GM13977 (cell line): ENCODE measurements around the gene TGFB2.

Experiments
- DNase-seq: peaks from one replicate; pipeline ENCODE4 v3.0.0; 2012; ENCODE audit warnings: low spot score
- in situ Hi-C: fragments of 300-500 bp; cut with MboI; formaldehyde crosslinking; loops from one replicate; pipeline ENCODE4 v1.12.0; 2022; ENCODE audit warnings: low sequenced_read_pairs, low pct_unique_long_range_greater_than_20kb, mixed read lengths, inconsistent platforms; ENCODE audit not compliant: unreplicated experiment
- TF ChIP-seq, protein P1 (sequence below): IDR thresholded peaks from 2 replicates; pipeline ENCODE4 v1.5.1; 2012; ENCODE audit warnings: mild to moderate bottlenecking, control low read depth; ENCODE audit not compliant: insufficient read depth; ENCODE audit errors: extremely low read depth, missing control alignments

TGFB2 gene

DNA sequence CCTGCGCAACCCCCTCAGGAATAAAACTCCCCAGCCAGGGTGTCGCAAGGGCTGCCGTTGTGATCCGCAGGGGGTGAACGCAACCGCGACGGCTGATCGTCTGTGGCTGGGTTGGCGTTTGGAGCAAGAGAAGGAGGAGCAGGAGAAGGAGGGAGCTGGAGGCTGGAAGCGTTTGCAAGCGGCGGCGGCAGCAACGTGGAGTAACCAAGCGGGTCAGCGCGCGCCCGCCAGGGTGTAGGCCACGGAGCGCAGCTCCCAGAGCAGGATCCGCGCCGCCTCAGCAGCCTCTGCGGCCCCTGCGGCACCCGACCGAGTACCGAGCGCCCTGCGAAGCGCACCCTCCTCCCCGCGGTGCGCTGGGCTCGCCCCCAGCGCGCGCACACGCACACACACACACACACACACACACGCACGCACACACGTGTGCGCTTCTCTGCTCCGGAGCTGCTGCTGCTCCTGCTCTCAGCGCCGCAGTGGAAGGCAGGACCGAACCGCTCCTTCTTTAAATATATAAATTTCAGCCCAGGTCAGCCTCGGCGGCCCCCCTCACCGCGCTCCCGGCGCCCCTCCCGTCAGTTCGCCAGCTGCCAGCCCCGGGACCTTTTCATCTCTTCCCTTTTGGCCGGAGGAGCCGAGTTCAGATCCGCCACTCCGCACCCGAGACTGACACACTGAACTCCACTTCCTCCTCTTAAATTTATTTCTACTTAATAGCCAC is 696 bp downstream of the TGFB2 start:
- DNase-seq, result peak; percentile 50
- TF ChIP-seq, protein P1, sequence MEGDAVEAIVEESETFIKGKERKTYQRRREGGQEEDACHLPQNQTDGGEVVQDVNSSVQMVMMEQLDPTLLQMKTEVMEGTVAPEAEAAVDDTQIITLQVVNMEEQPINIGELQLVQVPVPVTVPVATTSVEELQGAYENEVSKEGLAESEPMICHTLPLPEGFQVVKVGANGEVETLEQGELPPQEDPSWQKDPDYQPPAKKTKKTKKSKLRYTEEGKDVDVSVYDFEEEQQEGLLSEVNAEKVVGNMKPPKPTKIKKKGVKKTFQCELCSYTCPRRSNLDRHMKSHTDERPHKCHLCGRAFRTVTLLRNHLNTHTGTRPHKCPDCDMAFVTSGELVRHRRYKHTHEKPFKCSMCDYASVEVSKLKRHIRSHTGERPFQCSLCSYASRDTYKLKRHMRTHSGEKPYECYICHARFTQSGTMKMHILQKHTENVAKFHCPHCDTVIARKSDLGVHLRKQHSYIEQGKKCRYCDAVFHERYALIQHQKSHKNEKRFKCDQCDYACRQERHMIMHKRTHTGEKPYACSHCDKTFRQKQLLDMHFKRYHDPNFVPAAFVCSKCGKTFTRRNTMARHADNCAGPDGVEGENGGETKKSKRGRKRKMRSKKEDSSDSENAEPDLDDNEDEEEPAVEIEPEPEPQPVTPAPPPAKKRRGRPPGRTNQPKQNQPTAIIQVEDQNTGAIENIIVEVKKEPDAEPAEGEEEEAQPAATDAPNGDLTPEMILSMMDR, result no peak
- in situ Hi-C loops, result loop anchor here (25.0 kb wide), 3 partner anchors 841 to 1466 kb away; no protein-coding TSS in a partner anchor

DNA sequence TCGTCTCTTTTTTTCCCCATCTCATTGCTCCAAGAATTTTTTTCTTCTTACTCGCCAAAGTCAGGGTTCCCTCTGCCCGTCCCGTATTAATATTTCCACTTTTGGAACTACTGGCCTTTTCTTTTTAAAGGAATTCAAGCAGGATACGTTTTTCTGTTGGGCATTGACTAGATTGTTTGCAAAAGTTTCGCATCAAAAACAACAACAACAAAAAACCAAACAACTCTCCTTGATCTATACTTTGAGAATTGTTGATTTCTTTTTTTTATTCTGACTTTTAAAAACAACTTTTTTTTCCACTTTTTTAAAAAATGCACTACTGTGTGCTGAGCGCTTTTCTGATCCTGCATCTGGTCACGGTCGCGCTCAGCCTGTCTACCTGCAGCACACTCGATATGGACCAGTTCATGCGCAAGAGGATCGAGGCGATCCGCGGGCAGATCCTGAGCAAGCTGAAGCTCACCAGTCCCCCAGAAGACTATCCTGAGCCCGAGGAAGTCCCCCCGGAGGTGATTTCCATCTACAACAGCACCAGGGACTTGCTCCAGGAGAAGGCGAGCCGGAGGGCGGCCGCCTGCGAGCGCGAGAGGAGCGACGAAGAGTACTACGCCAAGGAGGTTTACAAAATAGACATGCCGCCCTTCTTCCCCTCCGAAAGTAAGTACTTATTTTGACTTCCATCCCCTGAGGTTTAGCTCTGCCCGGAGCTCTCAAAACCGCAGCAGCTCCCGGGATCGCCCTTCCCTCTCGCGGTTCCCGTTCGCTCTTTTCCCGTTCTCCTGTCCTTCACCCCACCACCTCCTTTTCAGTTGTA is 1.5 kb downstream of the TGFB2 start:
- in situ Hi-C loops, result loop anchor here (25.0 kb wide), 3 partner anchors 841 to 1466 kb away; no protein-coding TSS in a partner anchor
- TF ChIP-seq, protein P1, result no peak
- no peak for DNase-seq

DNA sequence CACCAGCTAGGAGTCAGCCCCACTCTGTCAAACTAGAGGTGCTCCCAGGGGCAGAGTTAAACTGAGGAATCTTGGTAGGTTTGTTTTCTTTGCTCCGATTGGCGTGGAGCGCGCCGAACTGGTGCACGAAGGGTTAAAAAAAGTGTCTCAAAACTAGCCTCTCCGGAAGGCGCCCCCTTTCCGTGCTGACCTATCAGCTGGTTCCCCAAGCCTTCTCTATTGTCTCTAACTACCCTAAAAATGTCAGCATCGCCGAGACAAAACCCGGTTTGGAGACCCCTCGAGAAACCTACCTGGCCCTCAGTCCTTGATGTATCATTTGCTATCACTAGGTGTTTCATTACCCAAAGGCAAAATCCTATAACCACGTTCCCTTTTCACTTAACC is 2.2 kb downstream of the TGFB2 start:
- no peak for DNase-seq
- TF ChIP-seq, protein P1, result no peak
- in situ Hi-C loops, result loop anchor here (25.0 kb wide), 3 partner anchors 840 to 1465 kb away; no protein-coding TSS in a partner anchor

DNA sequence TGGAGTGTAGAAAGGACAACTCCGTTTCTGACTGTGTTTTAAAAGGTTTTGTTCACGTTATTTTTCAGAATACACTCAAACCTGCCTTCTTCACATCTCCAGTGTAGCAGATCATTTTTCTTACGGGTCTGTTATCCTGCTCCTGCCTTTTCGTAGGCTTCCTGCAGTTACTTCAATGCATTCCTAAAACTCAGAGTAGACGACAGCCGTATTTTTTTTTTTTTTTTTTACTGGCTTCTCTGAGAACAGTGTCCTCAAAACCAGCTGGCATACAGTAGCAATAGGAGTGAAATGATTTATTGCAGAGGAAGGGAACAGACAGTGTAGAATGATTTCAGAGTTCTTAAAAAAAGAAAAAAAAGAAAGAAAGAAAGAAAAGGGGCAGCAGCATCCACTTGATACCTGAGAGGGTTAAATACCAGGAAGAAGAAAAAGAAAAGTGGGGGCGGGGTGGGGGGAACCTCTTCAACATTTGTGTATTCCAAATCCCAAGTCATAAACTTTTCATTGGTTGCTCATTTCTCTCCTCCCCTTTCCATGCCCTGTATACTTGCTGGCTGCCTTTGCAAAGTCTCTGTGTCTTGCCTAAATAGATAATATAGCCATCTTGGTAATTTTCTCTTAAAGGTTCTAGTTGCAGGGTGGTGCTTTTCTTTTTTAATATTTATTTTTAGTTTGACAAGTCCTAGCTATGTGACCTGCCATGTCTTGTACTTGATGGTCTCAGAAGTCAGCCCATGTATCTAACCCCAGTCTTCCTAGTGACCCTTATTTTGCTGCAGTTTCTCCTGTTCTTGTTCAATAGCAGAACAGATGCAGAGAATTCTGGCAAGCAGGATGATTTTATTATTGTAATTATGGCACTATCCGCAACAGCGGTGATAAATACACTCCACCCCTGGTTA is 2.8 kb downstream of the TGFB2 start:
- DNase-seq, result no peak

DNA sequence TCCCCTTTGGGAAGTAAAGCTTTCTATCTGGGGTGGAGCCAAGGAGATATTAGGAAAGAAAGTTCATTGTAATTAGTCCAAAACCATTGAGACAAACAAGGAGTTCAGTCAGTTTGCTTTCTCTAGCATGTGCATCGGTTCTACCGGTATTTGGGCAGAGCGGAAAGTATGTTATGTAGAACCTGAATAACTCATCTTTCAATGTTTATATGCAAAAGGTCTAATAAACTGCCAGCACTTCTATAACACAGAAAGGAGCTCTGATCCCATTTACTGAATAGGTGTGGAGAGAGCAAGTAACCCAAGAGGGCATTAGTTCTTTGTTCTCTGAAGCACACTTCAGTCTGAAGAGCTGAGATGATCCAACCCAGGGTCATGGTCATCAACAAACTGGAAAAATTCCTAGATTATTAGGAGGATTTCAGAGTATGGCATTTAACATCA is 3.5 kb downstream of the TGFB2 start:
- in situ Hi-C loops, result loop anchor here (25.0 kb wide), 3 partner anchors 839 to 1464 kb away; no protein-coding TSS in a partner anchor
- TF ChIP-seq, protein P1, result no peak
- DNase-seq, result no peak

More for the DNA sequence above, 2.8 kb downstream of the TGFB2 start:
- TF ChIP-seq, protein P1, result no peak
- in situ Hi-C loops, result loop anchor here (25.0 kb wide), 3 partner anchors 839 to 1464 kb away; no protein-coding TSS in a partner anchor
